PFSK-1 (cell line): ENCODE results near the gene CHCHD10.
A peak's percentile ranks its signal among the peaks of the same experiment; 100 is the strongest.

Experiments used
- FOXP2 ChIP-seq: optimal IDR thresholded peaks from 2 replicates; pipeline ENCODE3; 2011; ENCODE audit warnings: borderline replicate concordance, control low read depth, inconsistent platforms; ENCODE audit not compliant: insufficient read depth; ENCODE audit errors: extremely low read length, extremely low read depth
- POLR2AphosphoS5 ChIP-seq: IDR thresholded peaks from 2 replicates; pipeline ENCODE4 v1.6.1; 2012; ENCODE audit warnings: low read depth, mild to moderate bottlenecking, control low read depth, low read length, moderate library complexity
- SIN3A ChIP-seq: IDR thresholded peaks from 2 replicates; pipeline ENCODE4 v1.6.1; 2012; ENCODE audit warnings: mild to moderate bottlenecking, low read length, moderate library complexity, borderline replicate concordance; ENCODE audit not compliant: insufficient read depth
- TAF1 ChIP-seq: IDR thresholded peaks from 2 replicates; pipeline ENCODE4 v1.6.1; 2012; ENCODE audit warnings: low read length, control low read depth, borderline replicate concordance; ENCODE audit not compliant: insufficient read depth
- TF ChIP-seq, protein P1 (sequence below), 2 experiments: IDR thresholded peaks; 2 replicates each; pipeline versions ENCODE4 v1.6.1 to v1.8.0; 2011 to 2012; ENCODE audit warnings: low read depth in 2 of 2, low read length in 2 of 2, control low read depth in 1 of 2, inconsistent platforms in 1 of 2, mild to moderate bottlenecking in 1 of 2, moderate library complexity in 1 of 2; ENCODE audit not compliant: insufficient read depth in 1 of 2

Gene CHCHD10

DNA sequence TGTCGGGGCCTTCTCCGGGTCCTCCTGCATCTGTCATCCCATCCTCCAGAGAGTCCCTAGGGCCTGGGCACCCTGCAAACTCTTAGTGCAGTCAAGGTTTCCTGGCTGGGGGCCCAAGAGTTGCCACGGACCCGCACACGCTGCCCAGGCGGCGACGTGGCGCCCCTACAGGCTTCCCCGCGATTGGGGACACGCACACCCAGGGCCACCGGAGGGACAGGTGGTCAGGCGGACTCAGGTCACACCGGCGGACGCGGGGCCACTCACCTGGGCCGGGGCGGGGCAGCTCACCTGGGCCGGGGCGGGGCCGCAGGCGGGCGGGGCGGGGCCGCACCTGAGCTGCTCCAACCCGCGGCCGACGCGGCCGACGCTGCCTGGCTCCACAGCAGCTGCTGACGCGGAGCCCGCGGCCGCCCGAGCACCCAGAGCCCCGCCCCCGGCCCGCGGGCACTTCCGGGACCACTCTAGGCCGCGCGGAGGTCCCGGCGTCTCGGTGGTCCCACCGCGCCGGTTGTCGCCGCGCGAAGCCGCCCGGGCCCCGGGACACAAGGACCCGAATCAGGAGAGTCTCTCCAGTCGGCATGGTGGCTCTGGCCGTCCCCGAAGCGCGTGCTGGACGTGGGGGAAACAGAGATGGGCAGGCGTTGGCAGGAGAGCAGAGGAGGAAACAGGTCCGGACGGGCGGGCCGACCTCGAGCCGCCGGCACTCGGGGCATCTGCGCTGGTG lies 16.9 kb downstream of the CHCHD10 start, which contains the start of gene ZNF70:
TSS of gene ZNF70 (minus strand) at position 399 of the 727 bp plus-strand sequence. CDS start 5,972 bp downstream, outside the sequence.
- TF ChIP-seq FOXP2: peak; percentile 10
- no peak for TF ChIP-seq SIN3A
- peak; percentile 53; the same call in 1 of the 2 replicates for TF ChIP-seq POLR2AphosphoS5
- TF ChIP-seq TAF1: peak; percentile 62; the same call in 1 of the 2 replicates

GRCh38 chr22:23750367-23750713 lies 17.4 kb downstream of the CHCHD10 start:
- TF ChIP-seq TAF1: no peak
- no peak for TF ChIP-seq FOXP2
- no peak for TF ChIP-seq POLR2AphosphoS5
- TF ChIP-seq, protein P1, sequence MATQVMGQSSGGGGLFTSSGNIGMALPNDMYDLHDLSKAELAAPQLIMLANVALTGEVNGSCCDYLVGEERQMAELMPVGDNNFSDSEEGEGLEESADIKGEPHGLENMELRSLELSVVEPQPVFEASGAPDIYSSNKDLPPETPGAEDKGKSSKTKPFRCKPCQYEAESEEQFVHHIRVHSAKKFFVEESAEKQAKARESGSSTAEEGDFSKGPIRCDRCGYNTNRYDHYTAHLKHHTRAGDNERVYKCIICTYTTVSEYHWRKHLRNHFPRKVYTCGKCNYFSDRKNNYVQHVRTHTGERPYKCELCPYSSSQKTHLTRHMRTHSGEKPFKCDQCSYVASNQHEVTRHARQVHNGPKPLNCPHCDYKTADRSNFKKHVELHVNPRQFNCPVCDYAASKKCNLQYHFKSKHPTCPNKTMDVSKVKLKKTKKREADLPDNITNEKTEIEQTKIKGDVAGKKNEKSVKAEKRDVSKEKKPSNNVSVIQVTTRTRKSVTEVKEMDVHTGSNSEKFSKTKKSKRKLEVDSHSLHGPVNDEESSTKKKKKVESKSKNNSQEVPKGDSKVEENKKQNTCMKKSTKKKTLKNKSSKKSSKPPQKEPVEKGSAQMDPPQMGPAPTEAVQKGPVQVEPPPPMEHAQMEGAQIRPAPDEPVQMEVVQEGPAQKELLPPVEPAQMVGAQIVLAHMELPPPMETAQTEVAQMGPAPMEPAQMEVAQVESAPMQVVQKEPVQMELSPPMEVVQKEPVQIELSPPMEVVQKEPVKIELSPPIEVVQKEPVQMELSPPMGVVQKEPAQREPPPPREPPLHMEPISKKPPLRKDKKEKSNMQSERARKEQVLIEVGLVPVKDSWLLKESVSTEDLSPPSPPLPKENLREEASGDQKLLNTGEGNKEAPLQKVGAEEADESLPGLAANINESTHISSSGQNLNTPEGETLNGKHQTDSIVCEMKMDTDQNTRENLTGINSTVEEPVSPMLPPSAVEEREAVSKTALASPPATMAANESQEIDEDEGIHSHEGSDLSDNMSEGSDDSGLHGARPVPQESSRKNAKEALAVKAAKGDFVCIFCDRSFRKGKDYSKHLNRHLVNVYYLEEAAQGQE (IDR thresholded peaks at IDR 0.05; ENCODE audit: insufficient read depth in 1 of 2, low read depth in 2 of 2, low read length in 2 of 2): no peak

- TF ChIP-seq FOXP2 (no peak), POLR2AphosphoS5 (no peak), TAF1 (no peak), SIN3A (no peak)
- TF ChIP-seq, protein P1 (IDR thresholded peaks at IDR 0.05; ENCODE audit: insufficient read depth in 1 of 2, low read depth in 2 of 2, low read length in 2 of 2): no peak
These were observed 17.9 kb downstream of the CHCHD10 start for GRCh38 chr22:23749841-23750301.

DNA sequence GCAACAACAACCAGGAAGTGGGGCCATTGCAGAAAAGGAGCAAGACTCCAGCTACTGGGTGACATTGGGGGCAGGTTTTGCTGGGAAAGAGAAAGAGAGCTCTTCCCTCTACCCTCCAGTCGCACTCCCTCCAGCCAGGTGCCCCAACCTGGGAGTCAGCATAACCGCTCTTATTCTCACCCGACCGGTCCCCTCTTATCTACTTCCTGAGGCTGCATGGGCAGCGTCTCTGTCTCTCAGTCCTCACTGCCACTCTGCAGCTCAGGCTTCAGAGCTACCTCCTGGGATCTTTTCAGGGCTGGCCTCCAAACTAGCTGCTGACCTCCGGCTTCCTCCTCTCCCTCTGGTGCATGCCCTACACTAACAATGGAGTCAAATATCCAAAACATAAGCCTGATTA lies 22.0 kb downstream of the CHCHD10 start:
- TF ChIP-seq FOXP2 (no peak), TAF1 (no peak), POLR2AphosphoS5 (no peak), SIN3A (no peak)
- TF ChIP-seq, protein P1 (IDR thresholded peaks at IDR 0.05; ENCODE audit: insufficient read depth in 1 of 2, low read depth in 2 of 2, low read length in 2 of 2): no peak

DNA sequence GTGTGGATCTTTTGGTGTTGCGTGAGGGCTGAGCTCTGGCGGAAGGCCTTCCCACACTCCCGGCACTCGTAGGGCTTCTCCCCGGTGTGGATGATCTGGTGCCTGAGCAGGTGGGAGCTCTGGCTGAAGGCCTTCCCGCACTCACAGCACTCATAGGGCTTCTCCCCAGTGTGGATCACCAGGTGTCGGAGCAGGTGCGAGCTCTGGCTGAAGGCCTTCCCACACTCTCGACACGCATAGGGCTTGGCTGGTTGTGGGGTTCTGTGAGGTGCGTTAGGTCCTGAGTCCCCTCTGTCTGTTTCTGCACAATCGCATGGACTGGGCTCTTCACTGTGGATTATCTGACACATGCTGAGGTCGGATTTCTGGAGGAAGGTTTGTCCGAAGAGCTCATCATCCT lies 23.3 kb downstream of the CHCHD10 start:
- TF ChIP-seq SIN3A (no peak), POLR2AphosphoS5 (no peak), TAF1 (no peak), FOXP2 (no peak)
- TF ChIP-seq, protein P1 (IDR thresholded peaks at IDR 0.05; ENCODE audit: insufficient read depth in 1 of 2, low read depth in 2 of 2, low read length in 2 of 2): no peak
